Measurements from ENCODE around the gene TRIP10.
"Not testable (repeated sequence)": the region's sequence is repeated elsewhere in the genome, so short reads cannot be mapped to it uniquely, and the experiment has no call there.

Gene TRIP10

GRCh38 chr19:6767357-6768235 lies 28.1 kb downstream of the TRIP10 start, which contains the start of gene SH2D3A:
TSS of gene SH2D3A (minus strand) at chr19:6767435. CDS start at chr19:6763748, 3,687 bp downstream.
- DNase-seq (ENCODE audit: low read depth), result peak; percentile 95

DNA sequence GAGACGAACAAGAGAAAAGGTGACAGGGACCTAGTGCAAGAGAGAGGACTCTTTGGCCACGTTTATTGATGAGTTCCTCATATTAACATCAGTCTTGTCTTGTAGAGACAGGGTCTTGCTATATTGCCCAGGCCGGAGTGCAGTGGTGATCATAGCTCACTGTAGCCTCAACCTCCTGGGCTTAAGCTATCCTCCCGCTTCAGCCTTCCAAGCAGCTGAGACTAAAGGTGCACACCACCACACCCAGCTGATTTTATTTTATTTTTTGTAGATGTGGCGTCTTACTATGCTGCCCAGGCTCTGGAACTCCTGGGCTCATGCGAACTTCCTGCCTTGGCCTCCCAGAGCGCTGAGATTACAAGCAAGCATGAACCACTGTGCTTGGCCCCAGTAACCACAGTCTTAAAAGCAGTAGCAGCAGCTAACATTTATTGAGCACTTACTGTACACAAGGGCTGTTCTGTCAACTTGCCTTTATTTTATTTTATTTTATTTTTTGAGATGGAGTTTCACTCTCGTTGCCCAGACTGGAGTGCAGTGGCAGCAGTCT lies 28.8 kb downstream of the TRIP10 start:
- no peak for DNase-seq (ENCODE audit: low read depth)

GRCh38 chr19:6769006-6769619 lies 29.6 kb downstream of the TRIP10 start:
- DNase-seq (ENCODE audit: low read depth), result no peak

DNA sequence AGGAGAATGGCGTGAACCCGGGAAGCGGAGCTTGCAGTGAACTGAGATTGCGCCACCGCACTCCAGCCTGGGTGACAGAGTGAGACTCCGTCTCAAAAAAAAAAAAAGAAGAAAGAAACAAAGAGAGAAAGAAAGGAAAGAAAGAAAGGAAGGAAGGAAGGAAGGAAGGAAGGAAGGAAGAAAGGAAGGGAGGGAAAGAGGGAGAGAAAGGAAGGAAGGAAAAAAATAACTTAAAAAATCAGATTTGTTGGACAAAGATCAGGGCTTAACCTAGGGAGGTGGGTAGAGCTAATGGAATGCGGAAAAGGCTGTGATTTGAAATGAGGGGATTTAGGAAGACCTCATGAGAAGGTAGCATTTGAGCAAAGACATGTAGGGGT lies 32.2 kb downstream of the TRIP10 start:
- not testable (repeated sequence) for DNase-seq (ENCODE audit: low read depth)

GRCh38 chr19:6772028-6772865 lies 32.8 kb downstream of the TRIP10 start, which contains the start of gene VAV1:
TSS of gene VAV1 (plus strand) at chr19:6772708. CDS start at chr19:6772808, 100 bp downstream.
- peak; percentile 85 for DNase-seq (ENCODE audit: low read depth)

DNA sequence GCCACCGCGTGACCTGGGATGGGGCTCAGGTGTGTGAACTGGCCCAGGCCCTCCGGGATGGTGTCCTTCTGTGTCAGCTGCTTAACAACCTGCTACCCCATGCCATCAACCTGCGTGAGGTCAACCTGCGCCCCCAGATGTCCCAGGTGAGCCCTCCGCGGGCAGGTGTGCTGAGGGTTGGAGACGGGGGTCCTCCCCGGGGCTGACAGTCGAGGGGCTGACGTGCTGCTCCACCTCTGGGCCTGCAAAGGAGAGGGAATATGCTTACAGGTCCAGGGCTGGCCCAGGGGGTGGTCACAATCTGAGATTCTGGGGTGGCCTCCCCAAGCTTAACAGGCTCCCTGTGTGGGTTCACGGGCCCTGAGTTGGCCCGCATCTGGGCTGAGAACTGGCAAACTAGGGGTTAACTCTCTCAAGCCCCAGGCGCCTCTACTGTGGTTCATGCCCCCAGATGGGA lies 33.4 kb downstream of the TRIP10 start:
- no peak for DNase-seq (ENCODE audit: low read depth)

DNA sequence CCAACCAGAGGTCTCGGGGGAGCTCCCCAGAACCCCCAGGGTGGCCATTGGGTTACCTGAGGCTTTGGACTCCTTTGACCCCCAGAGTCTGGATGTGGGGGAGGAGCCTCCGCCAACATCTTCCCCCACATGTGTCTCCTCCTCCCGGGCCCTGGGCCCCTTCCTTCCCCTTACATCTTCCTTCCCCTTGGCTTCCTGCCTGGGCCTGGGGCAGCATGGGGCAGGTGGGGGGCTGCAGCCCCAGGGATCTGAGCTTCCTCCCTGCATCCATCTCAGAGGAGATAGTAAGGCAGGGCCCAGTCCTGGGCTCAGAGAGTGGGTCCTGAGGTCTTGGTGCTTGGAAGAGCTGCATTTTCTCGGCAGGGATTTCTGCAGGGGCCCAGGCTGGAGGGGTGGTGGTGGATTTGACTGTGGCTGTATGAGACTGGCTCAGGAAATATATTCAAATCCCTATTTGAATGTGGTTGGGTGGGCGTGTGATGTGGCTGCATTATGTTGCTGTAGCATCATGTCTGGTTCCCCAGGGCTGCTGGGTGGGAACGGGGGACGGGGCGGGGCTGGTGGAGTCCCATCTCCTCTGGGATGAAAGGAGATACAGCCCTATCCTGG lies 33.9 kb downstream of the TRIP10 start:
- peak; percentile 31 for DNase-seq (ENCODE audit: low read depth)

DNA sequence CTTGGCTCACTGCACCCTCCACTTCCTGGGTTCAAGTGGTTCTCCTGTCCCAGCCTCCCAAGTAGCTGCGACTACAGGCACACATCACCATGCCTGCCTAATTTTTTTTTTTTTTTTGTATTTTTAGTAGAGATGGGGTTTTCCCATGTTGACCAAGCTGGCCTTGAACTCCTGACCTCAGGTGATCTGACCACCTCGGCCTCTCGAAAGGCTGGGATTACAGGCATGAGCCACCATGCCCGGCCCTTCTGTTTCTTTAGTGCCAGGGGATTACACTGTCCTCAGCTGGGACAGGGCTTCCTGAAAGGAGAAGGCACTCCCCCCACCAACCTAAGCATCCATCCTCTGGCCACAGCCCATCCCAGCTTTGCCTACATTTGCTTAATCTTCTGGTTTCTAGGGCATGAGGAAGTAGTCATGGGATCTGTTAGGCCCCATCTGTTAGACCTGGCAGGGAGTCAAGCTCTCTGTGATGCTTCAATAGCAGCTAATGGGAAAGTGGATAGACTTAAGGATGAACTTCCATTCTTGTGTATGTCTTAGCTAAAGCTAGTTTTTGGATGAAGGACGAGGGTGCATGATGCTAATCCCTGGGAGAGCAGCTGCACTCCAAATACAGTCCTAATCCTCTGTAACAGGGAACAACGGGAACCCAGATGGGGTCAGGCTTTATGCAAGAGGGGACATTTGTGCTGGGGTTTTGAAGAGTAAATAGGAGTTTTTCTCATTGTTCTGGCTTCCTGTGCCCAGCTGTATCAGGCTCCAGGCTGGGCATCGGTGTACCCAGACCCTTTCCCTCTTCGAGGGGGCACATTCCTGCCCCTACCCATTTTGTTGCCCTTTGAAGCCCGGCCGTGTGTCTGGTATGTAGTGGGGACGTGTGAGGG lies 35.6 kb downstream of the TRIP10 start:
- DNase-seq (ENCODE audit: low read depth), result no peak

- DNase-seq (ENCODE audit: low read depth), result not testable (repeated sequence)
Measured at GRCh38 chr19:6776045-6776444, 36.6 kb downstream of the TRIP10 start.

GRCh38 chr19:6776999-6777398 lies 37.5 kb downstream of the TRIP10 start:
- DNase-seq (ENCODE audit: low read depth), result no peak

DNA sequence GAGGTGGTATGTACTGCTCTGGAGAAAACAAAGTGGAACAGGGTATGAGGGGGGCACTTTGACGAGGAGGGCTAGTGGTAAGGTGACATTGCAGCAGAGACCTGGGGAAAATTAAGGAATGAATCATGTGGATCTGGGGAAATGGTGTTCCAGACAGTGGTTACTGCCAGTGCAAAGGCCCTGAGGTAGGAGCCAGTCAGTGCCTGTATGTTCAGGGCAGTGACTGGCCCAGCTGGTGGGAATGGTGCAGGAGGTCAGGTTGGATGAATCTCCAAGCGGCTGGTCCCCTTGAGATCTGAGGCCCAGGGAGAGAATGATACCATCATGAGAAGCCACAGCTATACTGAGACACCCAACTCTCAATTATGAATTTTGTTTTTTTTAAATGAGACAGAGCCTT lies 38.0 kb downstream of the TRIP10 start:
- DNase-seq (ENCODE audit: low read depth), result no peak

- DNase-seq (ENCODE audit: low read depth), result no peak
Measured at GRCh38 chr19:6778386-6778785, 38.9 kb downstream of the TRIP10 start.

DNA sequence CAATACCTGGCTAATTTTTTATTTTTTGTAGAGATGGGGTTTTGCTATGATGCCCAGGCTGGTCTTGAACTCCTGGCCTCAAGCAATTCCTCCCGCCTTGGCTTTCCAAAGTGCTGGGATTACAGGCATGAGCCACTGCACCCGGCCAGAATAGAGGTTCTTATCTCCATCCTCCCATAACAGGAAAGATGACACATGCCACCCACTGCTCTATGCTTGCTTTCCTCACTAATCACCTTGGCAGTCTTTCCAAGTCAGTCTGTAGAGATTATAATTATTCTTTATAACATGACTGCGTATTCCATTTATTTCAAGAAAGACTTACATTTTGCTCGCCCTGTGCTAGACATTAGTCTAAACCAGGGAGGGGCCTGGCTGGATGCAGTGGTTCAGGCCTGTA lies 39.7 kb downstream of the TRIP10 start:
- no peak for DNase-seq (ENCODE audit: low read depth)

DNA sequence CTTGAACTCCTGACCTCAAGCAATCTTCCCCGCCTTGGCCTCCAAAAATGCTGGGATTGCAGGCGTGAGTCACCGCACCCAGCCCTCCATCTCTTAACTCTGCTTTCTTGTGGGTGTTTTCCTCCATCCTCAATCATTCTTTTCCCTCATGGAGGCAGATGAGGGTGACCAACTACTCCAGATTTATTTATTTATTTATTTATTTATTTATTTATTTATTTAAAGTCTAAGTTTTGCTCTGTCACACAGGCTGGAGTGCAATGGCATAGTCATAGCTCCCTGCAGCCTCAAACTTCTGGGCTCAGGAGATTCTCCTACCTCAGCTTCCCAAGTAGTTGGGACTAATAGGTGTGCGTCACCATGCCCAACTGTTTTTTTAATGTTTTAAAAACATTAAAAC lies 47.9 kb downstream of the TRIP10 start:
- no peak for DNase-seq (ENCODE audit: low read depth)

DNA sequence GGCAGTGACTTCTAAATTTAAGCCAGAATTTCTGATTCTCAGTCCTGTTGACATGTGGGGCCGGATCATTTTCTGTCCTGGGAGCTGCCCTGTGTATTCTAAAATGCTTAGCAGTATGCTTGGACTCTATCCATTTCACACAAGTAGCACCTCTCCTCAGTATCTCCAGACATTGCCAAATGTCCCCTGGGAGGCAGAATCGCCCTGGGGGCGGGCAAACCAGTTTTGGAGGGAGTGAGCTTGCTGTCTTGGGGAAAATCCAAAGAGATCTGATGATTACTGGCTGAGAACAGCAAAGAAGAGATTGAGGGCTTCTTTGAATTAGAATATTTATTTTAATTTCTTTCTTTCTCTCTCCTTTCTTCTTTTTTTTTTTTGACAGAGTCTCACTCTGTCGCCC lies 49.4 kb downstream of the TRIP10 start:
- no peak for DNase-seq (ENCODE audit: low read depth)

GRCh38 chr19:6790194-6791128 lies 51.0 kb downstream of the TRIP10 start:
- no peak for DNase-seq (ENCODE audit: low read depth)

- DNase-seq (ENCODE audit: low read depth), result no peak
Measured at GRCh38 chr19:6791237-6791636, 51.8 kb downstream of the TRIP10 start.

GRCh38 chr19:6793411-6793810 lies 53.9 kb downstream of the TRIP10 start:
- DNase-seq (ENCODE audit: low read depth), result no peak

DNA sequence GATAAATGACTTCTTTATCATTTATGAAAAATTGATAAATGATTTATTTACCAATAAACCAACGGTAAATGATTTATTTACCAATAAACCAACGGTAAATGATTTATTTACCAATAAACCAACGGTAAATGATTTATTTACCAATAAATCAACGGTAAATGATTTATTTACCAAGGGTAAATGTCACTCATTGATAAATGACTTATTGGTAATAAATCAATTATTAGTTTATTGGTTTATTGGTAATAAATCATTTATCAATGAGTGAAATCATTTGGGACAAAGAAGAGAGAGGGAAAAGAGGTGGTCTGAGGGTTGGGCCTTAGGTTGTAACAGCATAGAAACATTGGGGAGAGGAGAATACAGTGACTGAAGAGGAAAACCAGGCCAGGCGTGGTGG lies 54.5 kb downstream of the TRIP10 start:
- no peak for DNase-seq (ENCODE audit: low read depth)

Data from stimulated activated CD4-positive, alpha-beta T cell treated with anti-CD3 and anti-CD28 coated beads, Interleukin-2, amount 100 ng/mL, for 4 hours (primary cell).